HG03066 (cell line): ENCODE measurements around the gene FADS3.
A peak's percentile ranks its signal among the peaks of the same experiment; 100 is the strongest.

ENCODE experiments used
- ATAC-seq: cut with Tn5 transposase; IDR thresholded peaks from one replicate; pipeline ENCODE4 v1.9.1; 2021; ENCODE audit warnings: low read depth; ENCODE audit not compliant: unreplicated experiment

FADS3 gene

GRCh38 chr11:61900251-61900650 lies 8.9 kb upstream of the FADS3 start:
- no peak for ATAC-seq

- peak; percentile 59 for ATAC-seq
These were observed 7.9 kb upstream of the FADS3 start for GRCh38 chr11:61899146-61899841.

GRCh38 chr11:61898247-61898582 lies 6.9 kb upstream of the FADS3 start:
- no peak for ATAC-seq

- ATAC-seq, result no peak
These were observed 6.3 kb upstream of the FADS3 start for GRCh38 chr11:61897387-61898246.

GRCh38 chr11:61896665-61897386 lies 5.5 kb upstream of the FADS3 start:
- no peak for ATAC-seq

- no peak for ATAC-seq
These were observed 4.3 kb upstream of the FADS3 start for GRCh38 chr11:61895718-61896059.

- ATAC-seq, result no peak
These were observed 3.8 kb upstream of the FADS3 start for GRCh38 chr11:61895046-61895717.

- no peak for ATAC-seq
These were observed 2.6 kb upstream of the FADS3 start for GRCh38 chr11:61893981-61894380.

GRCh38 chr11:61892085-61892370 lies 683 bp upstream of the FADS3 start:
- ATAC-seq, result peak; percentile 31

- ATAC-seq, result no peak
These were observed 615 bp downstream of the FADS3 start for GRCh38 chr11:61890529-61891330.

- ATAC-seq, result no peak
These were observed 1.5 kb downstream of the FADS3 start for GRCh38 chr11:61889831-61890230.

- ATAC-seq, result no peak
These were observed 2.8 kb downstream of the FADS3 start for GRCh38 chr11:61888590-61888989.

GRCh38 chr11:61887839-61888494 lies 3.4 kb downstream of the FADS3 start:
- ATAC-seq, result no peak

- no peak for ATAC-seq
These were observed 4.7 kb downstream of the FADS3 start for GRCh38 chr11:61886643-61887042.

GRCh38 chr11:61885784-61886580 lies 5.4 kb downstream of the FADS3 start:
- ATAC-seq, result no peak

- ATAC-seq, result no peak
These were observed 6.1 kb downstream of the FADS3 start for GRCh38 chr11:61885166-61885778.

GRCh38 chr11:61883947-61884346 lies 7.4 kb downstream of the FADS3 start:
- ATAC-seq, result no peak

- no peak for ATAC-seq
These were observed 8.0 kb downstream of the FADS3 start for GRCh38 chr11:61883327-61883726.

GRCh38 chr11:61882879-61883278 lies 8.5 kb downstream of the FADS3 start:
- no peak for ATAC-seq
